Loucy (cell line): Measurements from ENCODE around the gene WDR93.

Source experiments
- H2AFZ ChIP-seq: fragments of 200-600 bp; sonication (generic); 2 replicates; pipeline ENCODE4 v1.6.0; 2016; ENCODE audit warnings: antibody characterized with exemption, mild to moderate bottlenecking, low read length, moderate library complexity
- H3F3A ChIP-seq: fragments of 200-600 bp; 2 replicates; pipeline ENCODE4 v1.6.0; 2016; ENCODE audit warnings: antibody characterized with exemption, low read depth, mild to moderate bottlenecking
- H3K27me3 ChIP-seq: fragments of 200-600 bp; sonication (generic); 2 replicates; pipeline ENCODE4 v1.6.1; 2014; ENCODE audit warnings: low read length, mild to moderate bottlenecking; ENCODE audit not compliant: insufficient read depth, poor library complexity, severe bottlenecking
- H3K36me3 ChIP-seq: fragments of 200-600 bp; sonication (generic); 2 replicates; pipeline ENCODE4 v1.6.1; 2016; ENCODE audit warnings: low read length; ENCODE audit not compliant: insufficient read depth
- H3K4me1 ChIP-seq: fragments of 200-600 bp; sonication (generic); 2 replicates; pipeline ENCODE4 v1.5.1; 2014; ENCODE audit warnings: low read length, mild to moderate bottlenecking; ENCODE audit not compliant: insufficient read depth, poor library complexity, severe bottlenecking
- H3K4me2 ChIP-seq: fragments of 200-600 bp; sonication (generic); 2 replicates; pipeline ENCODE4 v1.6.0; 2014; ENCODE audit warnings: antibody characterized with exemption, low read length, low read depth, mild to moderate bottlenecking; ENCODE audit not compliant: poor library complexity, severe bottlenecking
- H3K4me3 ChIP-seq: fragments of 200-600 bp; sonication (generic); 2 replicates; pipeline ENCODE4 v1.5.1; 2014; ENCODE audit warnings: low read length, mild to moderate bottlenecking, mixed read lengths; ENCODE audit not compliant: poor library complexity, severe bottlenecking
- H3K79me2 ChIP-seq: fragments of 200-600 bp; sonication (generic); 2 replicates; pipeline ENCODE4 v1.6.1; 2014; ENCODE audit warnings: low read length; ENCODE audit not compliant: insufficient read depth
- H3K9ac ChIP-seq: fragments of 200-600 bp; sonication (generic); 2 replicates; pipeline ENCODE4 v1.6.0; 2014; ENCODE audit warnings: mild to moderate bottlenecking, low read depth, low read length, moderate library complexity; ENCODE audit not compliant: poor library complexity, severe bottlenecking
- H3K9me2 ChIP-seq: fragments of 200-600 bp; sonication (generic); replicated peaks from 2 replicates; pipeline ENCODE4 v1.6.1; 2016; ENCODE audit warnings: low read depth, low read length, mixed read lengths
- H3K9me3 ChIP-seq: fragments of 200-600 bp; sonication (generic); 2 replicates; pipeline ENCODE4 v1.6.1; 2014; ENCODE audit warnings: mild to moderate bottlenecking, antibody characterized with exemption, low read length, low read depth; ENCODE audit not compliant: insufficient read depth
- H4K20me1 ChIP-seq: fragments of 200-600 bp; sonication (generic); 2 replicates; pipeline ENCODE4 v1.6.0; 2014; ENCODE audit warnings: antibody characterized with exemption, low read length, mild to moderate bottlenecking; ENCODE audit not compliant: insufficient read depth, poor library complexity, severe bottlenecking
- CTCF ChIP-seq: fragments of 200-600 bp; sonication (generic); conservative IDR thresholded peaks from 2 replicates; pipeline ENCODE4 v1.5.1; 2014; ENCODE audit warnings: mild to moderate bottlenecking, antibody characterized with exemption, low read length
- EZH2phosphoT487 ChIP-seq: fragments of 200-600 bp; IDR thresholded peaks from 2 replicates; pipeline ENCODE4 v1.6.1; 2018; ENCODE audit warnings: antibody characterized with exemption, mild to moderate bottlenecking, moderate library complexity, borderline replicate concordance

WDR93 gene

GRCh38 chr15:89750560-89751542 lies 60.2 kb downstream of the WDR93 start, which contains the start of gene MESP1:
Gene MESP1 (minus strand): TSS chr15:89751249. CDS start chr15:89751231, 18 bp downstream.
- peak within 1 kb of the TSS; percentile 93 for H2AFZ ChIP-seq
- no peak for TF ChIP-seq EZH2phosphoT487
- TF ChIP-seq CTCF: peak; percentile 55

GRCh38 chr15:89751748-89752147 lies 61.1 kb downstream of the WDR93 start:
- Histone ChIP-seq H3K9me2 (no peaks in the 10 kb centered on the region), H3K36me3 (no peaks in the 10 kb centered on the region), H3K27me3 (no peaks in the 10 kb centered on the region), H3F3A (no peaks in the 10 kb centered on the region), H2AFZ (no peak overlapping the region), H3K9ac (peak overlapping the region; percentile 74), H4K20me1 (no peaks in the 10 kb centered on the region), H3K79me2 (no peaks in the 10 kb centered on the region), H3K4me1 (no peaks in the 10 kb centered on the region), H3K4me2 (peak overlapping the region; percentile 69), H3K9me3 (no peaks in the 10 kb centered on the region), H3K4me3 (peak overlapping the region; percentile 76)
- no peak for TF ChIP-seq EZH2phosphoT487
- no peak for TF ChIP-seq CTCF

More at GRCh38 chr15:89750560-89751542, 60.2 kb downstream of the WDR93 start, which contains the start of gene MESP1:
- Histone ChIP-seq H3K27me3 (no peaks in the 10 kb centered on the region), H3K4me3 (peak within 1 kb of the TSS; percentile 76), H3K9me2 (no peaks in the 10 kb centered on the region), H3K9me3 (no peaks in the 10 kb centered on the region), H4K20me1 (no peaks in the 10 kb centered on the region), H3K4me1 (no peaks in the 10 kb centered on the region), H3K4me2 (peak within 1 kb of the TSS; percentile 69), H3K36me3 (no peaks in the 10 kb centered on the region), H3K79me2 (no peaks in the 10 kb centered on the region), H3F3A (no peaks in the 10 kb centered on the region), H3K9ac (peak within 1 kb of the TSS; percentile 74)

GRCh38 chr15:89753855-89754254 lies 63.2 kb downstream of the WDR93 start:
- Histone ChIP-seq H3K4me2 (no peak overlapping the region), H3K27me3 (no peaks in the 10 kb centered on the region), H3K4me3 (no peak overlapping the region), H3F3A (no peaks in the 10 kb centered on the region), H4K20me1 (no peaks in the 10 kb centered on the region), H3K4me1 (no peaks in the 10 kb centered on the region), H3K79me2 (no peaks in the 10 kb centered on the region), H3K9me2 (no peaks in the 10 kb centered on the region), H3K9me3 (no peaks in the 10 kb centered on the region), H3K36me3 (no peaks in the 10 kb centered on the region), H2AFZ (no peak overlapping the region), H3K9ac (no peak overlapping the region)
- TF ChIP-seq EZH2phosphoT487 (no peak), CTCF (no peak)
